HEK293 (cell line): ENCODE measurements around the gene OR1F1.

Source experiments
- AEBP2 ChIP-seq: fragments of 450-650 bp; formaldehyde crosslinking; IDR thresholded peaks from 2 replicates; pipeline ENCODE4 v1.5.1; 2016; ENCODE audit warnings: missing biosample characterization, missing genetic modification characterization, borderline replicate concordance
- INSM2 ChIP-seq: fragments of 450-650 bp; formaldehyde crosslinking; IDR thresholded peaks from 2 replicates; pipeline ENCODE4 v1.5.1; 2016; ENCODE audit warnings: missing biosample characterization, missing genetic modification characterization
- KLF17 ChIP-seq: fragments of 450-650 bp; formaldehyde crosslinking; IDR thresholded peaks from 2 replicates; pipeline ENCODE4 v1.5.1; 2016; ENCODE audit warnings: missing biosample characterization, missing genetic modification characterization
- PRDM4 ChIP-seq: fragments of 450-650 bp; formaldehyde crosslinking; IDR thresholded peaks from 2 replicates; pipeline ENCODE4 v1.5.1; 2017; ENCODE audit warnings: missing biosample characterization, missing genetic modification characterization
- ZBTB26 ChIP-seq: fragments of 450-650 bp; formaldehyde crosslinking; optimal IDR thresholded peaks from 2 replicates; pipeline ENCODE3; 2016; ENCODE audit warnings: missing biosample characterization, mild to moderate bottlenecking, missing genetic modification characterization
- ZNF112 ChIP-seq: fragments of 450-650 bp; formaldehyde crosslinking; IDR thresholded peaks from 2 replicates; pipeline ENCODE4 v1.5.0; 2017; ENCODE audit warnings: missing biosample characterization, missing genetic modification characterization
- ZNF114 ChIP-seq: fragments of 450-650 bp; formaldehyde crosslinking; IDR thresholded peaks from 2 replicates; pipeline ENCODE4 v1.5.0; 2017; ENCODE audit warnings: missing biosample characterization, missing genetic modification characterization
- ZNF138 ChIP-seq: fragments of 450-650 bp; formaldehyde crosslinking; IDR thresholded peaks from 2 replicates; pipeline ENCODE4 v1.5.1; 2016; ENCODE audit warnings: missing biosample characterization, missing genetic modification characterization, borderline replicate concordance
- ZNF16 ChIP-seq: fragments of 450-650 bp; formaldehyde crosslinking; IDR thresholded peaks from 2 replicates; pipeline ENCODE4 v1.5.1; 2016; ENCODE audit warnings: low read depth, missing biosample characterization, missing genetic modification characterization
- ZNF214 ChIP-seq: fragments of 450-650 bp; formaldehyde crosslinking; IDR thresholded peaks from 2 replicates; pipeline ENCODE4 v1.5.1; 2017; ENCODE audit warnings: missing biosample characterization, mild to moderate bottlenecking, missing genetic modification characterization, borderline replicate concordance
- ZNF223 ChIP-seq: fragments of 450-650 bp; formaldehyde crosslinking; IDR thresholded peaks from 2 replicates; pipeline ENCODE4 v1.5.1; 2016; ENCODE audit warnings: missing biosample characterization, missing genetic modification characterization
- ZNF292 ChIP-seq: fragments of 450-650 bp; formaldehyde crosslinking; IDR thresholded peaks from 2 replicates; pipeline ENCODE4 v1.5.1; 2016; ENCODE audit warnings: low read depth, missing biosample characterization, missing genetic modification characterization, borderline replicate concordance
- ZNF302 ChIP-seq: fragments of 450-650 bp; formaldehyde crosslinking; IDR thresholded peaks from 2 replicates; pipeline ENCODE4 v1.5.1; 2016; ENCODE audit warnings: missing biosample characterization, missing genetic modification characterization, low read depth
- ZNF335 ChIP-seq: fragments of 450-650 bp; formaldehyde crosslinking; conservative IDR thresholded peaks from 2 replicates; pipeline ENCODE4 v1.5.1; 2016; ENCODE audit warnings: missing biosample characterization, missing genetic modification characterization
- ZNF362 ChIP-seq: fragments of 450-650 bp; formaldehyde crosslinking; IDR thresholded peaks from 2 replicates; pipeline ENCODE4 v1.5.1; 2016; ENCODE audit warnings: missing biosample characterization, missing genetic modification characterization
- ZNF391 ChIP-seq: fragments of 450-650 bp; formaldehyde crosslinking; IDR thresholded peaks from 2 replicates; pipeline ENCODE4 v1.5.1; 2016; ENCODE audit warnings: low read depth, missing biosample characterization, missing genetic modification characterization, borderline replicate concordance
- ZNF488 ChIP-seq: fragments of 450-650 bp; formaldehyde crosslinking; IDR thresholded peaks from 2 replicates; pipeline ENCODE4 v1.5.1; 2016; ENCODE audit warnings: missing biosample characterization, missing genetic modification characterization
- ZNF510 ChIP-seq: fragments of 450-650 bp; formaldehyde crosslinking; IDR thresholded peaks from 2 replicates; pipeline ENCODE4 v1.5.1; 2018; ENCODE audit warnings: mild to moderate bottlenecking, missing genetic modification characterization, missing biosample characterization; ENCODE audit not compliant: insufficient replicate concordance
- ZNF548 ChIP-seq: fragments of 450-650 bp; formaldehyde crosslinking; IDR thresholded peaks from 2 replicates; pipeline ENCODE4 v1.5.1; 2016; ENCODE audit warnings: missing biosample characterization, missing genetic modification characterization
- ZNF560 ChIP-seq: fragments of 450-650 bp; formaldehyde crosslinking; IDR thresholded peaks from 2 replicates; pipeline ENCODE4 v1.5.1; 2017; ENCODE audit warnings: missing biosample characterization, missing genetic modification characterization, borderline replicate concordance
- ZNF561 ChIP-seq: fragments of 450-650 bp; IDR thresholded peaks from 2 replicates; pipeline ENCODE4 v1.5.1; 2018; ENCODE audit warnings: missing biosample characterization, missing genetic modification characterization, borderline replicate concordance
- ZNF596 ChIP-seq: fragments of 450-650 bp; IDR thresholded peaks from 2 replicates; pipeline ENCODE4 v1.5.0; 2018; ENCODE audit warnings: missing biosample characterization, mild to moderate bottlenecking, missing genetic modification characterization, moderate library complexity
- ZNF626 ChIP-seq: fragments of 450-650 bp; sonication (Bioruptor Pico); formaldehyde crosslinking; IDR thresholded peaks from 2 replicates; pipeline ENCODE4 v1.5.1; 2018; ENCODE audit warnings: missing biosample characterization, missing genetic modification characterization, inconsistent platforms
- ZNF792 ChIP-seq: fragments of 450-650 bp; formaldehyde crosslinking; IDR thresholded peaks from 2 replicates; pipeline ENCODE4 v1.5.1; 2016; ENCODE audit warnings: missing biosample characterization, missing genetic modification characterization

Gene OR1F1

GRCh38 chr16:3150346-3151218, 37.4 kb upstream of the OR1F1 start (continued):
- TF ChIP-seq INSM2 = peak; percentile 24; the same call in 1 of the 2 replicates
- TF ChIP-seq ZNF596 = 0 out of 2 replicates have a peak, but pooled peaks have one; percentile 5
- TF ChIP-seq ZNF302 (tag by site-specific recombination) = no peak
- TF ChIP-seq ZNF138 (tag by site-specific recombination) = no peak
- no peak for TF ChIP-seq ZNF792
- TF ChIP-seq ZNF488 (tag by site-specific recombination) = no peak
- TF ChIP-seq ZNF626 = no peak
- peak; percentile 96 for TF ChIP-seq ZNF335 (tag by site-specific recombination)
- peak; percentile 88; the same call in 1 of the 2 replicates for TF ChIP-seq ZNF391 (tag by site-specific recombination)
- no peak for TF ChIP-seq AEBP2 (tag by site-specific recombination)
- TF ChIP-seq ZNF223 (tag by site-specific recombination) = no peak
- no peak for TF ChIP-seq ZNF292 (tag by site-specific recombination)
- peak; percentile 85 for TF ChIP-seq KLF17 (tag by site-specific recombination)
- TF ChIP-seq ZNF16 (tag by site-specific recombination) = no peak
- TF ChIP-seq ZNF112 (tag by site-specific recombination) = no peak
- no peak for TF ChIP-seq ZNF114 (tag by site-specific recombination)
- TF ChIP-seq ZBTB26 (tag by site-specific recombination) = peak; percentile 34
- TF ChIP-seq ZNF510 (tag by site-specific recombination) = no peak
- peak; percentile 4; the same call in 1 of the 2 replicates for TF ChIP-seq ZNF561
- no peak for TF ChIP-seq ZNF548 (tag by site-specific recombination)
- no peak; the same call in 1 of the 2 replicates for TF ChIP-seq ZNF362 (tag by site-specific recombination)
- no peak for TF ChIP-seq PRDM4 (tag by site-specific recombination)
- TF ChIP-seq ZNF214 (tag by site-specific recombination) = no peak
- no peak for TF ChIP-seq ZNF560 (tag by site-specific recombination)
